ENCODE results near the gene C2orf78. TPM values are rescaled to one million over a fixed set of nuclear protein-coding genes. Genes with fewer than 3 reads are reported as not detected.

C2orf78 gene
- total RNA-seq, 1 donor from 2014 or later = not detected

DNA sequence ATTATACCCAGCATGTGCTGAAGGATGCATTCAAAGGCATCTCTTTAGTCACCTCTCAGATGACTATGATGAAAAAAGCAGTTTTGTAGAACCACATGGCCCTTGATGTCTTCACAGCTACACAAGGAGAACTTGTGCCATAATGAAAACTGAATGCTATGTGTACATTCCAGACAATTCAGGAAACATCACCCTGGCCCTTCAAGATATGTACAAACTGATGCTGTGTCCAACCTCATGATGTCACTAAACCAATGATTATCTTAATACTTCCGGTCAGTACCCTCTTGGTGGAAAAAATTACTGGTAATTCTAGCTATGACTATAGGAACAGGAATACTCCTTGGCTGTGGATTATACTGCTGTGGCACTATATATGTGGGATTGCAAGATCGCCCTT lies 24.1 kb upstream of the C2orf78 start:
- H3K9me3 ChIP-seq = no peaks in the 10 kb centered on the region
- H3K27ac ChIP-seq = no peak overlapping the region
- H3K4me1 ChIP-seq = peaks cover 16% of the 10 kb centered on the region
- intact Hi-C loops (cut with DNase I) = no loop called here
- H3K27me3 ChIP-seq = no peaks in the 10 kb centered on the region
- DNase-seq (ENCODE audit: extremely low spot score in 2 of 2) = no peak
- TF ChIP-seq POLR2A (IDR thresholded peaks at IDR 0.05) (no peak), POLR2AphosphoS5 (IDR thresholded peaks at IDR 0.05; ENCODE audit: insufficient read depth in 1 of 2, low read depth in 1 of 2) (no peak)
- TF ChIP-seq, protein P1, sequence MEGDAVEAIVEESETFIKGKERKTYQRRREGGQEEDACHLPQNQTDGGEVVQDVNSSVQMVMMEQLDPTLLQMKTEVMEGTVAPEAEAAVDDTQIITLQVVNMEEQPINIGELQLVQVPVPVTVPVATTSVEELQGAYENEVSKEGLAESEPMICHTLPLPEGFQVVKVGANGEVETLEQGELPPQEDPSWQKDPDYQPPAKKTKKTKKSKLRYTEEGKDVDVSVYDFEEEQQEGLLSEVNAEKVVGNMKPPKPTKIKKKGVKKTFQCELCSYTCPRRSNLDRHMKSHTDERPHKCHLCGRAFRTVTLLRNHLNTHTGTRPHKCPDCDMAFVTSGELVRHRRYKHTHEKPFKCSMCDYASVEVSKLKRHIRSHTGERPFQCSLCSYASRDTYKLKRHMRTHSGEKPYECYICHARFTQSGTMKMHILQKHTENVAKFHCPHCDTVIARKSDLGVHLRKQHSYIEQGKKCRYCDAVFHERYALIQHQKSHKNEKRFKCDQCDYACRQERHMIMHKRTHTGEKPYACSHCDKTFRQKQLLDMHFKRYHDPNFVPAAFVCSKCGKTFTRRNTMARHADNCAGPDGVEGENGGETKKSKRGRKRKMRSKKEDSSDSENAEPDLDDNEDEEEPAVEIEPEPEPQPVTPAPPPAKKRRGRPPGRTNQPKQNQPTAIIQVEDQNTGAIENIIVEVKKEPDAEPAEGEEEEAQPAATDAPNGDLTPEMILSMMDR (IDR thresholded peaks at IDR 0.05) = no peak
- H3K4me3 ChIP-seq = no peak overlapping the region
- peaks cover 0 to 53% of the 10 kb centered on the region in 2 donors for H3K36me3 ChIP-seq

DNA sequence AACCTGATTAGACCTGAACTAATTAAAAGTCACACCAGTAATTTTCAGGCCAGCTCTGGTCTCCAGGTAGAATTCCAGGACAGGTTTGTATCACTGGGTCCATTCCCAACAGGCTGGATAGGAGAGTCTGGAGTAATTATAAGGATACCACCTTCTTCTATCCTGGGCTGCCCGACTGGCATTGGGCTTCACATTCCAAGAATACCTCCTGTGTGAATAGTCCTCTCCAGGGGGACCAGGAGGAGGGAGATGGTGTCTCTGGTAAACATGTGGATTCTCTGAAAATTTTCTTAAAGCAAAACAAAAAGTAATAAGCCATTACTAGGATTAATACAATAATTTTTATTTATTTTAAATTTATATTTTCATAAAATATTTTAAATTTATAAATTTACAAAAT lies 21.4 kb upstream of the C2orf78 start:
- no peak overlapping the region for H3K27ac ChIP-seq
- H3K4me3 ChIP-seq = no peak overlapping the region
- no peaks in the 10 kb centered on the region for H3K27me3 ChIP-seq
- peaks cover 16% of the 10 kb centered on the region for H3K4me1 ChIP-seq
- no peak for TF ChIP-seq POLR2AphosphoS5 (IDR thresholded peaks at IDR 0.05; ENCODE audit: insufficient read depth in 1 of 2, low read depth in 1 of 2)
- TF ChIP-seq POLR2A (IDR thresholded peaks at IDR 0.05) = no peak
- TF ChIP-seq, protein P1 (IDR thresholded peaks at IDR 0.05) = no peak
- no peak for DNase-seq (ENCODE audit: extremely low spot score in 2 of 2)
- intact Hi-C loops (cut with DNase I) = no loop called here
- no peaks in the 10 kb centered on the region for H3K9me3 ChIP-seq
- H3K36me3 ChIP-seq = peaks cover 0 to 62% of the 10 kb centered on the region in 2 donors

DNA sequence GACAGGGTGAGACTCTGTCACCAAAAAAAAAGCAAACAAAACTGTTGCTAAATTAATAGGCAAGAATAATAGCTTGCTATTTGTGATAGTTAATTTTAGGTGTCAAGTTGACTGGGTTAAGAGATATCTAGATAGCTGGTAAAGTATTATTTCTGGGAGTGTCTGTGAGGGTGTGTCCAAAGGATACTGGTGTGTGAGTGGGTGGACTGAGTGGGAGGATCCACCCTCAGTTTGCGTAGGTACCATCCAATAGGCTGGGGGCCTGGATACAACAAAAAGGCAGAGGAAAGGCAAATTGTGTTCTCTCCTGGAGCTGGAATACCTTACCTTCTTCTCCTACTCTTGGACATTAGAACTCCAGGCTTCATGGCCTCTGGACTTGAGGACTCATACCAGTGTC lies 19.0 kb upstream of the C2orf78 start:
- no peak overlapping the region for H3K27ac ChIP-seq
- no peak for DNase-seq (ENCODE audit: extremely low spot score in 2 of 2)
- intact Hi-C loops (cut with DNase I) = no loop called here
- H3K4me3 ChIP-seq = no peak overlapping the region
- no peaks in the 10 kb centered on the region for H3K27me3 ChIP-seq
- peaks cover 0 to 79% of the 10 kb centered on the region in 2 donors for H3K36me3 ChIP-seq
- peaks cover 8% of the 10 kb centered on the region for H3K4me1 ChIP-seq
- H3K9me3 ChIP-seq = no peaks in the 10 kb centered on the region
- TF ChIP-seq POLR2AphosphoS5 (IDR thresholded peaks at IDR 0.05; ENCODE audit: insufficient read depth in 1 of 2, low read depth in 1 of 2) (no peak), POLR2A (IDR thresholded peaks at IDR 0.05) (no peak)
- TF ChIP-seq, protein P1 (IDR thresholded peaks at IDR 0.05) = no peak

DNA sequence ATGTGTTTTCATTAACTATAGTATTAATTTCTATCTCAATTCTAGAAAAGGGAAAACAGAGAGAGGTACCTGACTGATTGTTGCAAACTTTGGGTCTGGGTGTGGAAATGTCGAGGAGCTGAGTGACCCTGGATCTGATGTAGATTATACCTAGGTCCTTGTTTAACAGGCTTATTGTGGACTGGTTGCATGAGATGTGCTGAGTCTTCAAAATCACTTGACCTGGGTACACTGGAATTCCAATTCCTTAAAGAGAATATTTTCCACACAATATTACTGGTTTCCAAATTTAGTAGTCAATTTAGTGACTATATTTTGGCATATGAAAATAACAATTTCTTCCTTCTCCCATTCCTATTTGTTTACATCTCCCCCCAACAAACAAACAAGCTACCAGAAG lies 17.6 kb upstream of the C2orf78 start:
- no peak overlapping the region for H3K4me3 ChIP-seq
- H3K36me3 ChIP-seq = peaks cover 0 to 65% of the 10 kb centered on the region in 2 donors
- intact Hi-C loops (cut with DNase I) = no loop called here
- no peaks in the 10 kb centered on the region for H3K9me3 ChIP-seq
- TF ChIP-seq POLR2AphosphoS5 (IDR thresholded peaks at IDR 0.05; ENCODE audit: insufficient read depth in 1 of 2, low read depth in 1 of 2) = no peak
- no peak for TF ChIP-seq POLR2A (IDR thresholded peaks at IDR 0.05)
- TF ChIP-seq, protein P1 (IDR thresholded peaks at IDR 0.05) = no peak
- H3K27ac ChIP-seq = no peak overlapping the region
- no peaks in the 10 kb centered on the region for H3K27me3 ChIP-seq
- no peak for DNase-seq (ENCODE audit: extremely low spot score in 2 of 2)
- no peaks in the 10 kb centered on the region for H3K4me1 ChIP-seq

DNA sequence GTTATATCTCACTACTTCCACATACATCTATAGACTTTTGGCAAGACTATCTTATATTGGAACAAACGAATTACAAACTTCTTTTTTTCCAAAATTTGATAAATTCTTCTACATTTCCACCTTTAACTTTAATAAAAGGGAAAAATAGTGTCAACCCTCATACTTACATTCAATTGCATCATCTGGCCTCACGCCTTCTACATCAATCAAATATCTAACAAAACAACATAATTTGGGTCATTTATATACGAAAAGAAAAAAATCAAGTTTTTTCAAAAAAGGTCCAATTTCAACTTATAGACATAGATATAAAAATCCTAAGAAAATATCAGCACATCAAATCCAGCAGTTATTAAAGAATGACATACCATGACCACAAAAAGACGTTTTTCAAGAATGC lies 17.0 kb upstream of the C2orf78 start:
- Histone ChIP-seq H3K27me3 (no peaks in the 10 kb centered on the region), H3K36me3 (peaks cover 0 to 68% of the 10 kb centered on the region in 2 donors), H3K4me1 (no peaks in the 10 kb centered on the region), H3K27ac (no peak overlapping the region), H3K9me3 (no peaks in the 10 kb centered on the region), H3K4me3 (no peak overlapping the region)
- TF ChIP-seq POLR2AphosphoS5 (IDR thresholded peaks at IDR 0.05; ENCODE audit: insufficient read depth in 1 of 2, low read depth in 1 of 2) = no peak
- TF ChIP-seq, protein P1 (IDR thresholded peaks at IDR 0.05) = no peak
- TF ChIP-seq POLR2A (IDR thresholded peaks at IDR 0.05) = no peak
- intact Hi-C loops (cut with DNase I) = no loop called here
- no peak for DNase-seq (ENCODE audit: extremely low spot score in 2 of 2)

All from vagina (tissue), 2 donors.